A549 (cell line): ENCODE data around the gene GNAI2. TPM values are rescaled to one million over a fixed set of nuclear protein-coding genes. Genes with fewer than 3 reads are reported as not detected.

Source experiments
- ATAC-seq, 2 experiments: fragments of 200-7000 bp in 1 of 2; fragments of >200 bp in 1 of 2; cut with Nextera tagmentation in 1 of 2; cut with Tn5 transposase in 1 of 2; 3 replicates each; pipeline versions ENCODE4 v1.8.0 to v1.9.1; 2018 to 2020; ENCODE audit warnings: mild to moderate bottlenecking in 1 of 2, moderate library complexity in 1 of 2
- CTCF ChIA-PET: fragments of 300-600 bp; sonication (Branson Sonifier 250); formaldehyde crosslinking; extraction: SDS; loops from one replicate; lab custom pipeline; 2021; ENCODE audit warnings: antibody characterized with exemption, inconsistent platforms; lab: Yijun Ruan, JAX
- POLR2A ChIA-PET: fragments of 350-600 bp; formaldehyde crosslinking; extraction: SDS; loops from one replicate; lab custom pipeline; 2021; ENCODE audit warnings: antibody characterized with exemption, inconsistent platforms; lab: Yijun Ruan, JAX
- DNase-seq, 2 experiments: peaks; one replicate each; pipeline versions ENCODE4 v3.0.0 to v3.0.0-alpha.2; 2011 to 2016; ENCODE audit warnings: low read depth in 1 of 2, low spot score in 1 of 2
- FAIRE-seq: peaks from 2 replicates; lab custom pipeline; 2011; peaks lifted over from hg19 to GRCh38; lab: Jason Lieb, UNC
- H3K27ac ChIP-seq, 2 experiments: fragments of >200 bp; sonication (Bioruptor Twin); formaldehyde crosslinking; 3 replicates each; pipeline ENCODE4 v1.5.1; 2016 to 2017
- H3K4me1 ChIP-seq: fragments of >200 bp; sonication (Bioruptor Twin); formaldehyde crosslinking; 3 replicates; pipeline ENCODE4 v1.6.1; 2016
- H3K4me2 ChIP-seq: fragments of >200 bp; sonication (Bioruptor Twin); formaldehyde crosslinking; 3 replicates; pipeline ENCODE4 v1.6.1; 2016
- H3K4me3 ChIP-seq: fragments of >200 bp; sonication (Bioruptor Twin); formaldehyde crosslinking; 3 replicates; pipeline ENCODE4 v1.5.1; 2016
- H3K9me3 ChIP-seq: fragments of >200 bp; sonication (Bioruptor Twin); formaldehyde crosslinking; 3 replicates; pipeline ENCODE4 v1.6.1; 2016
- CBX2 ChIP-seq: fragments of 200-600 bp; sonication (generic); IDR thresholded peaks from 2 replicates; pipeline ENCODE4 v1.6.1; 2016; ENCODE audit warnings: low read depth, mild to moderate bottlenecking, borderline replicate concordance
- CHD4 ChIP-seq: fragments of 200-600 bp; sonication (generic); IDR thresholded peaks from 2 replicates; pipeline ENCODE4 v1.6.1; 2016; ENCODE audit warnings: antibody characterized with exemption, mild to moderate bottlenecking, borderline replicate concordance
- EHF ChIP-seq: fragments of 250-450 bp; sonication (Bioruptor Pico); IDR thresholded peaks from 2 replicates; pipeline ENCODE4 v1.5.0; 2020; ENCODE audit warnings: mild to moderate bottlenecking
- EHMT2 ChIP-seq: fragments of 200-600 bp; sonication (generic); IDR thresholded peaks from 2 replicates; pipeline ENCODE4 v1.6.1; 2016; ENCODE audit warnings: antibody characterized with exemption, low read depth, mild to moderate bottlenecking, moderate library complexity
- FOSL2 ChIP-seq, 2 experiments: fragments of 450-650 bp in 1 of 2; fragments of >200 bp in 1 of 2; sonication (Bioruptor Twin) in 1 of 2; formaldehyde crosslinking; IDR thresholded peaks; 2 replicates each; pipeline versions ENCODE4 v1.5.0 to v1.6.1; 2016 to 2020; ENCODE audit warnings: mild to moderate bottlenecking in 1 of 2, moderate library complexity in 1 of 2
- GATA3 ChIP-seq: IDR thresholded peaks from 2 replicates; pipeline ENCODE4 v1.6.1; 2012; ENCODE audit warnings: borderline replicate concordance
- HDAC2 ChIP-seq: fragments of 200-600 bp; sonication (generic); IDR thresholded peaks from 2 replicates; pipeline ENCODE4 v1.6.1; 2016
- HOXA7 ChIP-seq: fragments of 250-450 bp; sonication (Bioruptor Pico); IDR thresholded peaks from 2 replicates; pipeline ENCODE4 v1.5.0; 2020; ENCODE audit warnings: mild to moderate bottlenecking, moderate library complexity
- HOXB5 ChIP-seq: fragments of 250-450 bp; sonication (Bioruptor Pico); IDR thresholded peaks from 2 replicates; pipeline ENCODE4 v1.5.0; 2020; ENCODE audit warnings: mild to moderate bottlenecking, moderate library complexity
- JUNB ChIP-seq: fragments of >200 bp; sonication (Bioruptor Twin); formaldehyde crosslinking; IDR thresholded peaks from 2 replicates; pipeline ENCODE4 v1.6.1; 2016
- NPAS2 ChIP-seq: fragments of 250-450 bp; sonication (Bioruptor Pico); IDR thresholded peaks from 2 replicates; pipeline ENCODE4 v1.8.0; 2022; ENCODE audit warnings: mild to moderate bottlenecking, moderate library complexity, borderline replicate concordance
- NR3C1 ChIP-seq: fragments of >200 bp; sonication (Bioruptor Twin); formaldehyde crosslinking; IDR thresholded peaks from 3 replicates; pipeline ENCODE4 v1.6.1; 2017
- PHF8 ChIP-seq: fragments of 200-600 bp; sonication (generic); IDR thresholded peaks from 2 replicates; pipeline ENCODE4 v1.6.1; 2016; ENCODE audit warnings: low read depth, mild to moderate bottlenecking, antibody characterized with exemption, moderate library complexity, borderline replicate concordance
- POLR2A ChIP-seq: IDR thresholded peaks from 2 replicates; pipeline ENCODE4 v1.6.1; 2012; ENCODE audit warnings: mild to moderate bottlenecking, low read length
- RCOR1 ChIP-seq: fragments of 150-350 bp; IDR thresholded peaks from 2 replicates; pipeline ENCODE4 v1.6.1; 2014; ENCODE audit warnings: antibody characterized with exemption, low read length, low read depth
- RNF2 ChIP-seq: fragments of 200-600 bp; sonication (generic); IDR thresholded peaks from 2 replicates; pipeline ENCODE4 v1.6.1; 2016; ENCODE audit warnings: low read depth, mild to moderate bottlenecking, antibody characterized with exemption, moderate library complexity, borderline replicate concordance
- SMC3 ChIP-seq: fragments of >200 bp; sonication (Bioruptor Twin); formaldehyde crosslinking; IDR thresholded peaks from 3 replicates; pipeline ENCODE4 v1.6.1; 2018; ENCODE audit warnings: inconsistent platforms
- ZFP36 ChIP-seq: fragments of 450-650 bp; IDR thresholded peaks from 2 replicates; pipeline ENCODE4 v1.6.1; 2014; ENCODE audit warnings: borderline replicate concordance; ENCODE audit not compliant: partially characterized antibody
- WGBS: methylation state at CpG from one replicate; pipeline ENCODE4 v1.1.6; 2017; ENCODE audit errors: missing lambda C conversion rate; 5-methylcytosine and 5-hydroxymethylcytosine counted together
- polyA plus RNA-seq, 4 experiments: library from polyadenylated mRNA; depleted of rRNA in 3 of 4; stranded (reverse); fragments of >200 nt; fragmentation: RNase III in 1 of 4; extraction: RNeasy Plus Mini Kit Qiagen cat#74134 plus additional on column Dnase treatment in 1 of 4; gene quantifications; 2 replicates in 3 of 4; 3 replicates in 1 of 4; pipeline ENCODE4 v1.2.3, GENCODE V29; 2011 to 2017
- TF ChIP-seq, protein P1 (sequence below): fragments of >200 bp; sonication (Bioruptor Twin); formaldehyde crosslinking; IDR thresholded peaks from 3 replicates; pipeline ENCODE4 v1.6.1; 2016
- TF ChIP-seq, protein P2 (sequence below): fragments of 250-450 bp; sonication (Bioruptor Pico); IDR thresholded peaks from 2 replicates; pipeline ENCODE4 v1.5.0; 2021; ENCODE audit warnings: mild to moderate bottlenecking, moderate library complexity, borderline replicate concordance
- TF ChIP-seq, protein P3 (sequence below): fragments of 150-350 bp; IDR thresholded peaks from 2 replicates; pipeline ENCODE4 v1.6.1; 2014; ENCODE audit warnings: low read depth, mild to moderate bottlenecking, low read length
- TF ChIP-seq, protein P4 (sequence below): fragments of 200-600 bp; sonication (generic); IDR thresholded peaks from 2 replicates; pipeline ENCODE4 v1.6.1; 2016; ENCODE audit warnings: antibody characterized with exemption, mild to moderate bottlenecking, moderate library complexity
- TF ChIP-seq, protein P5 (sequence below): fragments of >200 bp; sonication (Bioruptor Twin); formaldehyde crosslinking; IDR thresholded peaks from 3 replicates; pipeline ENCODE4 v1.5.1; 2016
- TF ChIP-seq, protein P6 (sequence below): IDR thresholded peaks from 2 replicates; pipeline ENCODE4 v1.6.1; 2012; ENCODE audit warnings: low read depth, borderline replicate concordance
- TF ChIP-seq, protein P7 (sequence below): IDR thresholded peaks from 2 replicates; pipeline ENCODE4 v1.6.1; 2012

The GNAI2 gene
- polyA plus RNA-seq, 2 of the 4 experiments (the other 2 are of a cell fraction), result 47.4 to 67.8 TPM

DNA sequence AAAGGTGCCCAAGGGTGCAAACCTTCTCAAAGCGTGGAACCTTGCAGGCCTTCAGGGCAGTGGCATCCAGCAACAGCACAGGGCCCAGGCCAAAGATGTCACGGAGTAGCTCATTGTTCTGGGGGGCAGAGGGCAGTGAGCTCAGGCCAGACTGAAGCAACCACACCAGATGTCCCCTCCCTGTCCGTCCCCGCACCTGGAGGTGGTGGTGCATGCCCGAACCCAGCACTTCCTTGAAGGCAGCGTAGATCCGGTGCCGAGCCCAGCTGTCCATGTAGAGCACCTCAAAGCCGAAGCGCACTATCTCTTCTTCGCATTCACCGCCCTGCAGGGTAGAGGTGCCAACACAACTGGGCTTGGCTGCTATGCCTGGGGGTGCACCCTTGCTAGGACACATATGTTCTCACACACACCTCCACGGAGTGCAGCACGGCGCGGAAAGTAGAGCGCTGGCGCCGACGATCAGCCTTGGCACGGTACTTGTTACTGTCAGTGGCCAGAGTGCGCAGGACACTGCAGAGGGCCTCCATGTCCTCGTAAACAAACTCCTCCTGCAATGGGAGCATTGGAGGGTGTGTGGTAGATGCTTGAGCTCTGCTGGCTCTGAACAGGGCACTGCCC lies 52.5 kb downstream of the GNAI2 start:
- H3K9me3 ChIP-seq, result no peaks in the 10 kb centered on the region
- no peak overlapping the region for H3K4me2 ChIP-seq
- peaks cover 13% of the 10 kb centered on the region; the same call in 2 of the 3 replicates for H3K4me1 ChIP-seq
- no peak for TF ChIP-seq ZFP36
- no peak for TF ChIP-seq EHMT2
- no peak for TF ChIP-seq CHD4
- TF ChIP-seq, protein P1, sequence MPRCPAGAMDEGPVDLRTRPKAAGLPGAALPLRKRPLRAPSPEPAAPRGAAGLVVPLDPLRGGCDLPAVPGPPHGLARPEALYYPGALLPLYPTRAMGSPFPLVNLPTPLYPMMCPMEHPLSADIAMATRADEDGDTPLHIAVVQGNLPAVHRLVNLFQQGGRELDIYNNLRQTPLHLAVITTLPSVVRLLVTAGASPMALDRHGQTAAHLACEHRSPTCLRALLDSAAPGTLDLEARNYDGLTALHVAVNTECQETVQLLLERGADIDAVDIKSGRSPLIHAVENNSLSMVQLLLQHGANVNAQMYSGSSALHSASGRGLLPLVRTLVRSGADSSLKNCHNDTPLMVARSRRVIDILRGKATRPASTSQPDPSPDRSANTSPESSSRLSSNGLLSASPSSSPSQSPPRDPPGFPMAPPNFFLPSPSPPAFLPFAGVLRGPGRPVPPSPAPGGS, result no peak
- no peak for TF ChIP-seq NPAS2 (CRISPR knock-in tag)
- TF ChIP-seq POLR2A, result no peak
- no peak for TF ChIP-seq NR3C1
- TF ChIP-seq PHF8, result no peak
- TF ChIP-seq JUNB, result no peak
- ChIA-PET POLR2A (no interaction called here), CTCF (interaction anchor here (1.0 to 1.4 kb wide), 2 partner anchors 11 to 16 kb away, joined by 3 to 6 read pairs; no protein-coding TSS in a partner anchor)
- 95% methylated on average over 20 of the region's 23 CpGs for WGBS
- no peak overlapping the region for H3K27ac ChIP-seq
- DNase-seq, result no peak
- no peak for FAIRE-seq
- no peak for ATAC-seq
- no peak overlapping the region for H3K4me3 ChIP-seq

DNA sequence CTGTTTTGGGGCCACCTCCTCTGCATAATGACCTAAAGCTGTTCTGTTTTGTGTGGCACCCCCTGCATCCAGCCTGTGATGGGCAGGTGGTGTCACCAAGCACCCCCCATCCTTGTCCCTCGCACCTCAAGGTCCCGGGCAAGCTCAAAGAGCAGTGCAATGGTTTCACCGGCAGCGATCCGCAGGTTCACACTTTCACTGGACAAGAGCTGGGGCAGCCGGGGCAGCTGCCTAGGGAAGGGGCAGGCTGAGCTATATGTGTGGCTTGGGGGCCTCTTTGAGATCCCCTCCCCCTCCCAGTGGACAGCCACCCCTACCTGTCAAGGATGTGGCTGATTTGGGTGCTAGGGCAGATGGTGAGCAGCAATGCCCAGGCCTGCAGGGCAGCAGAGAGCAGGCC lies 53.1 kb downstream of the GNAI2 start:
- Histone ChIP-seq H3K27ac (no peak overlapping the region), H3K4me1 (peaks cover 13% of the 10 kb centered on the region; the same call in 2 of the 3 replicates), H3K4me3 (no peak overlapping the region), H3K9me3 (no peaks in the 10 kb centered on the region), H3K4me2 (no peak overlapping the region)
- no peak for ATAC-seq
- ChIA-PET POLR2A (no interaction called here), CTCF (interaction anchor here (0.6 to 1.5 kb wide), 2 partner anchors 15 to 58 kb away, joined by 3 to 4 read pairs; no protein-coding TSS in a partner anchor)
- 95% methylated on average over 6 of the region's 6 CpGs for WGBS
- TF ChIP-seq, protein P2, sequence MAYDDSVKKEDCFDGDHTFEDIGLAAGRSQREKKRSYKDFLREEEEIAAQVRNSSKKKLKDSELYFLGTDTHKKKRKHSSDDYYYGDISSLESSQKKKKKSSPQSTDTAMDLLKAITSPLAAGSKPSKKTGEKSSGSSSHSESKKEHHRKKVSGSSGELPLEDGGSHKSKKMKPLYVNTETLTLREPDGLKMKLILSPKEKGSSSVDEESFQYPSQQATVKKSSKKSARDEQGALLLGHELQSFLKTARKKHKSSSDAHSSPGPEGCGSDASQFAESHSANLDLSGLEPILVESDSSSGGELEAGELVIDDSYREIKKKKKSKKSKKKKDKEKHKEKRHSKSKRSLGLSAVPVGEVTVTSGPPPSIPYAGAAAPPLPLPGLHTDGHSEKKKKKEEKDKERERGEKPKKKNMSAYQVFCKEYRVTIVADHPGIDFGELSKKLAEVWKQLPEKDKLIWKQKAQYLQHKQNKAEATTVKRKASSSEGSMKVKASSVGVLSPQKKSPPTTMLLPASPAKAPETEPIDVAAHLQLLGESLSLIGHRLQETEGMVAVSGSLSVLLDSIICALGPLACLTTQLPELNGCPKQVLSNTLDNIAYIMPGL, result no peak
- TF ChIP-seq HOXA7 (CRISPR knock-in tag) (no peak), CHD4 (no peak), HDAC2 (no peak), POLR2A (no peak), RCOR1 (no peak), EHF (no peak), CBX2 (no peak), RNF2 (no peak), GATA3 (no peak), NPAS2 (CRISPR knock-in tag) (no peak), HOXB5 (CRISPR knock-in tag) (no peak), FOSL2 (IDR thresholded peaks at IDR 0.05) (no peak), FOSL2 (CRISPR knock-in tag; IDR thresholded peaks at IDR 0.05) (no peak), SMC3 (no peak)
- TF ChIP-seq, protein P3, sequence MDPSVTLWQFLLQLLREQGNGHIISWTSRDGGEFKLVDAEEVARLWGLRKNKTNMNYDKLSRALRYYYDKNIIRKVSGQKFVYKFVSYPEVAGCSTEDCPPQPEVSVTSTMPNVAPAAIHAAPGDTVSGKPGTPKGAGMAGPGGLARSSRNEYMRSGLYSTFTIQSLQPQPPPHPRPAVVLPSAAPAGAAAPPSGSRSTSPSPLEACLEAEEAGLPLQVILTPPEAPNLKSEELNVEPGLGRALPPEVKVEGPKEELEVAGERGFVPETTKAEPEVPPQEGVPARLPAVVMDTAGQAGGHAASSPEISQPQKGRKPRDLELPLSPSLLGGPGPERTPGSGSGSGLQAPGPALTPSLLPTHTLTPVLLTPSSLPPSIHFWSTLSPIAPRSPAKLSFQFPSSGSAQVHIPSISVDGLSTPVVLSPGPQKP, result no peak
- TF ChIP-seq, protein P4, sequence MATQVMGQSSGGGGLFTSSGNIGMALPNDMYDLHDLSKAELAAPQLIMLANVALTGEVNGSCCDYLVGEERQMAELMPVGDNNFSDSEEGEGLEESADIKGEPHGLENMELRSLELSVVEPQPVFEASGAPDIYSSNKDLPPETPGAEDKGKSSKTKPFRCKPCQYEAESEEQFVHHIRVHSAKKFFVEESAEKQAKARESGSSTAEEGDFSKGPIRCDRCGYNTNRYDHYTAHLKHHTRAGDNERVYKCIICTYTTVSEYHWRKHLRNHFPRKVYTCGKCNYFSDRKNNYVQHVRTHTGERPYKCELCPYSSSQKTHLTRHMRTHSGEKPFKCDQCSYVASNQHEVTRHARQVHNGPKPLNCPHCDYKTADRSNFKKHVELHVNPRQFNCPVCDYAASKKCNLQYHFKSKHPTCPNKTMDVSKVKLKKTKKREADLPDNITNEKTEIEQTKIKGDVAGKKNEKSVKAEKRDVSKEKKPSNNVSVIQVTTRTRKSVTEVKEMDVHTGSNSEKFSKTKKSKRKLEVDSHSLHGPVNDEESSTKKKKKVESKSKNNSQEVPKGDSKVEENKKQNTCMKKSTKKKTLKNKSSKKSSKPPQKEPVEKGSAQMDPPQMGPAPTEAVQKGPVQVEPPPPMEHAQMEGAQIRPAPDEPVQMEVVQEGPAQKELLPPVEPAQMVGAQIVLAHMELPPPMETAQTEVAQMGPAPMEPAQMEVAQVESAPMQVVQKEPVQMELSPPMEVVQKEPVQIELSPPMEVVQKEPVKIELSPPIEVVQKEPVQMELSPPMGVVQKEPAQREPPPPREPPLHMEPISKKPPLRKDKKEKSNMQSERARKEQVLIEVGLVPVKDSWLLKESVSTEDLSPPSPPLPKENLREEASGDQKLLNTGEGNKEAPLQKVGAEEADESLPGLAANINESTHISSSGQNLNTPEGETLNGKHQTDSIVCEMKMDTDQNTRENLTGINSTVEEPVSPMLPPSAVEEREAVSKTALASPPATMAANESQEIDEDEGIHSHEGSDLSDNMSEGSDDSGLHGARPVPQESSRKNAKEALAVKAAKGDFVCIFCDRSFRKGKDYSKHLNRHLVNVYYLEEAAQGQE, result no peak
- TF ChIP-seq, protein P5, sequence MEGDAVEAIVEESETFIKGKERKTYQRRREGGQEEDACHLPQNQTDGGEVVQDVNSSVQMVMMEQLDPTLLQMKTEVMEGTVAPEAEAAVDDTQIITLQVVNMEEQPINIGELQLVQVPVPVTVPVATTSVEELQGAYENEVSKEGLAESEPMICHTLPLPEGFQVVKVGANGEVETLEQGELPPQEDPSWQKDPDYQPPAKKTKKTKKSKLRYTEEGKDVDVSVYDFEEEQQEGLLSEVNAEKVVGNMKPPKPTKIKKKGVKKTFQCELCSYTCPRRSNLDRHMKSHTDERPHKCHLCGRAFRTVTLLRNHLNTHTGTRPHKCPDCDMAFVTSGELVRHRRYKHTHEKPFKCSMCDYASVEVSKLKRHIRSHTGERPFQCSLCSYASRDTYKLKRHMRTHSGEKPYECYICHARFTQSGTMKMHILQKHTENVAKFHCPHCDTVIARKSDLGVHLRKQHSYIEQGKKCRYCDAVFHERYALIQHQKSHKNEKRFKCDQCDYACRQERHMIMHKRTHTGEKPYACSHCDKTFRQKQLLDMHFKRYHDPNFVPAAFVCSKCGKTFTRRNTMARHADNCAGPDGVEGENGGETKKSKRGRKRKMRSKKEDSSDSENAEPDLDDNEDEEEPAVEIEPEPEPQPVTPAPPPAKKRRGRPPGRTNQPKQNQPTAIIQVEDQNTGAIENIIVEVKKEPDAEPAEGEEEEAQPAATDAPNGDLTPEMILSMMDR, result no peak
- TF ChIP-seq, protein P6, sequence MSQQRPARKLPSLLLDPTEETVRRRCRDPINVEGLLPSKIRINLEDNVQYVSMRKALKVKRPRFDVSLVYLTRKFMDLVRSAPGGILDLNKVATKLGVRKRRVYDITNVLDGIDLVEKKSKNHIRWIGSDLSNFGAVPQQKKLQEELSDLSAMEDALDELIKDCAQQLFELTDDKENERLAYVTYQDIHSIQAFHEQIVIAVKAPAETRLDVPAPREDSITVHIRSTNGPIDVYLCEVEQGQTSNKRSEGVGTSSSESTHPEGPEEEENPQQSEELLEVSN, result no peak
- TF ChIP-seq, protein P7, sequence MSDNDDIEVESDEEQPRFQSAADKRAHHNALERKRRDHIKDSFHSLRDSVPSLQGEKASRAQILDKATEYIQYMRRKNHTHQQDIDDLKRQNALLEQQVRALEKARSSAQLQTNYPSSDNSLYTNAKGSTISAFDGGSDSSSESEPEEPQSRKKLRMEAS, result no peak
- no peak for DNase-seq
- no peak for FAIRE-seq
